Measurements from ENCODE around the gene FAM149B1.

DNA sequence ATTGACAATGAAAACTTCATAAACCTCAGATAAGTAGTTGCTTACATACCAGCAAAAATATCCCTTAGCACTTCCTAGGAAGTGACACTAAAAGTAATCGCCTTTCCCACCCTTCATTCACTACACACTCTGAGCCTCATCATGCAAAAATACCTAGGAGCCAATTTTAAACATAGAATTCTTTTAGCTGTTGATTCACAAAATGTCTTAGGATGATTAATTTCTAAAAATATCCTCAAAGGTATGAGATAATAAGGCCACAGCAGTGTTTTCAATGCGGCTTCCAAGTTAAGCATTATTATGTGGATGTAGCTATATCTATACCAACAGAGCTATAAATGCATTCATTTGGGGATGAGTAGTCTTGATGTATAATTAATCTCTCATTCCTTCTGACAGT lies 66.0 kb downstream of the FAM149B1 start:
- TF ChIP-seq, protein P1, sequence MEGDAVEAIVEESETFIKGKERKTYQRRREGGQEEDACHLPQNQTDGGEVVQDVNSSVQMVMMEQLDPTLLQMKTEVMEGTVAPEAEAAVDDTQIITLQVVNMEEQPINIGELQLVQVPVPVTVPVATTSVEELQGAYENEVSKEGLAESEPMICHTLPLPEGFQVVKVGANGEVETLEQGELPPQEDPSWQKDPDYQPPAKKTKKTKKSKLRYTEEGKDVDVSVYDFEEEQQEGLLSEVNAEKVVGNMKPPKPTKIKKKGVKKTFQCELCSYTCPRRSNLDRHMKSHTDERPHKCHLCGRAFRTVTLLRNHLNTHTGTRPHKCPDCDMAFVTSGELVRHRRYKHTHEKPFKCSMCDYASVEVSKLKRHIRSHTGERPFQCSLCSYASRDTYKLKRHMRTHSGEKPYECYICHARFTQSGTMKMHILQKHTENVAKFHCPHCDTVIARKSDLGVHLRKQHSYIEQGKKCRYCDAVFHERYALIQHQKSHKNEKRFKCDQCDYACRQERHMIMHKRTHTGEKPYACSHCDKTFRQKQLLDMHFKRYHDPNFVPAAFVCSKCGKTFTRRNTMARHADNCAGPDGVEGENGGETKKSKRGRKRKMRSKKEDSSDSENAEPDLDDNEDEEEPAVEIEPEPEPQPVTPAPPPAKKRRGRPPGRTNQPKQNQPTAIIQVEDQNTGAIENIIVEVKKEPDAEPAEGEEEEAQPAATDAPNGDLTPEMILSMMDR (IDR thresholded peaks at IDR 0.05) = no peak
- TF ChIP-seq POLR2A (IDR thresholded peaks at IDR 0.05) = no peak
